ENCODE results near the gene LCA5.

DNA sequence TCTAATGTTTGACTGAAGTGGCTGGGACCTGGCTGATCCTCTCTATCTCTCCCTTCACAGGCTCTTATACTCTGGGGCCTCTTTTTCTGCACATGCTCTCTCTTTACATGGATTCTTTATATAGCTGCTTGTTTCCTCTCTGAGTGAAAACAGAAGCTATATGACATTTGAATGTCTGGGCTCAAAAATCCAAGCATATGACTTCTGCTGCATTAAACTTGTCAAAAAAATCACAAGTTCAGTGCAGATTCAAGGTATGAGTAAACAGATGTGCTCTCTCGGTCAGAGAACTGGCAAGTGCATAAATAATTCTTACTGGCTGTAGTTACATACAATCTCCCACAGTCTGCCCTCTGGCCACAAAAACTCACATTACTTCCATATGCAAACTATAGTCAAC, 96.6 kb downstream of the LCA5 start:
- TF ChIP-seq, protein P1, sequence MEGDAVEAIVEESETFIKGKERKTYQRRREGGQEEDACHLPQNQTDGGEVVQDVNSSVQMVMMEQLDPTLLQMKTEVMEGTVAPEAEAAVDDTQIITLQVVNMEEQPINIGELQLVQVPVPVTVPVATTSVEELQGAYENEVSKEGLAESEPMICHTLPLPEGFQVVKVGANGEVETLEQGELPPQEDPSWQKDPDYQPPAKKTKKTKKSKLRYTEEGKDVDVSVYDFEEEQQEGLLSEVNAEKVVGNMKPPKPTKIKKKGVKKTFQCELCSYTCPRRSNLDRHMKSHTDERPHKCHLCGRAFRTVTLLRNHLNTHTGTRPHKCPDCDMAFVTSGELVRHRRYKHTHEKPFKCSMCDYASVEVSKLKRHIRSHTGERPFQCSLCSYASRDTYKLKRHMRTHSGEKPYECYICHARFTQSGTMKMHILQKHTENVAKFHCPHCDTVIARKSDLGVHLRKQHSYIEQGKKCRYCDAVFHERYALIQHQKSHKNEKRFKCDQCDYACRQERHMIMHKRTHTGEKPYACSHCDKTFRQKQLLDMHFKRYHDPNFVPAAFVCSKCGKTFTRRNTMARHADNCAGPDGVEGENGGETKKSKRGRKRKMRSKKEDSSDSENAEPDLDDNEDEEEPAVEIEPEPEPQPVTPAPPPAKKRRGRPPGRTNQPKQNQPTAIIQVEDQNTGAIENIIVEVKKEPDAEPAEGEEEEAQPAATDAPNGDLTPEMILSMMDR (IDR thresholded peaks at IDR 0.05; ENCODE audit: poor library complexity), result no peak
- no peak for TF ChIP-seq EZH2phosphoT487 (IDR thresholded peaks at IDR 0.05; ENCODE audit: low read depth, severe bottlenecking, unreplicated experiment)
